HepG2 (cell line): ENCODE results near the gene SLC25A18. TPM values are rescaled to one million over a fixed set of nuclear protein-coding genes. Genes with fewer than 3 reads are reported as not detected.

ENCODE experiments used
- ARNT ChIP-seq: fragments of 450-650 bp; IDR thresholded peaks from 2 replicates; pipeline ENCODE4 v1.6.1; 2017
- HNRNPL ChIP-seq: fragments of 200-400 bp; formaldehyde crosslinking; IDR thresholded peaks from 2 replicates; pipeline ENCODE4 v1.6.1; 2017; ENCODE audit warnings: mild to moderate bottlenecking, low read depth, low read length
- NCOA2 ChIP-seq: sonication (generic); formaldehyde crosslinking; IDR thresholded peaks from 2 replicates; pipeline ENCODE4 v1.8.0; 2022; ENCODE audit warnings: inconsistent platforms
- RARG ChIP-seq: sonication (generic); formaldehyde crosslinking; IDR thresholded peaks from 2 replicates; pipeline ENCODE4 v1.4.0; 2020; ENCODE audit warnings: low read depth, mild to moderate bottlenecking, missing genetic modification reagents
- RORA ChIP-seq: sonication (generic); formaldehyde crosslinking; IDR thresholded peaks from 2 replicates; pipeline ENCODE4 v1.5.0; 2020; ENCODE audit warnings: mild to moderate bottlenecking, missing genetic modification reagents, moderate library complexity
- SMARCC2 ChIP-seq: fragments of 450-650 bp; IDR thresholded peaks from 2 replicates; pipeline ENCODE4 v1.6.1; 2017; ENCODE audit warnings: antibody characterized with exemption, mild to moderate bottlenecking
- TBP ChIP-seq: sonication (generic); formaldehyde crosslinking; IDR thresholded peaks from 2 replicates; pipeline ENCODE4 v1.5.0; 2020; ENCODE audit warnings: missing genetic modification reagents
- YEATS4 ChIP-seq: sonication (generic); formaldehyde crosslinking; IDR thresholded peaks from 2 replicates; pipeline ENCODE4 v1.4.0; 2020; ENCODE audit warnings: missing genetic modification reagents, borderline replicate concordance
- ZBTB40 ChIP-seq, 2 experiments: fragments of 450-650 bp in 1 of 2; sonication (generic) in 1 of 2; formaldehyde crosslinking in 1 of 2; IDR thresholded peaks; 2 replicates each; pipeline versions ENCODE4 v1.6.1 to v1.8.0; 2016 to 2022; ENCODE audit warnings: antibody characterized with exemption in 1 of 2, mild to moderate bottlenecking in 1 of 2, missing genetic modification reagents in 1 of 2
- ZNF253 ChIP-seq: sonication (generic); formaldehyde crosslinking; IDR thresholded peaks from 2 replicates; pipeline ENCODE4 v1.8.0; 2022; ENCODE audit warnings: mild to moderate bottlenecking, missing genetic modification reagents, borderline replicate concordance
- ZNF557 ChIP-seq: sonication (generic); formaldehyde crosslinking; IDR thresholded peaks from 2 replicates; pipeline ENCODE4 v1.4.0; 2020; ENCODE audit warnings: missing genetic modification reagents
- ZNF597 ChIP-seq: sonication (generic); formaldehyde crosslinking; IDR thresholded peaks from 2 replicates; pipeline ENCODE4 v1.5.0; 2020; ENCODE audit warnings: missing genetic modification reagents
- ZNF703 ChIP-seq: sonication (generic); formaldehyde crosslinking; IDR thresholded peaks from 2 replicates; pipeline ENCODE4 v1.5.1; 2020; ENCODE audit warnings: missing genetic modification reagents, mild to moderate bottlenecking, moderate library complexity, borderline replicate concordance
- ZNF737 ChIP-seq: sonication (generic); formaldehyde crosslinking; IDR thresholded peaks from 2 replicates; pipeline ENCODE4 v1.5.0; 2020; ENCODE audit warnings: missing genetic modification reagents, mild to moderate bottlenecking, borderline replicate concordance
- ZSCAN22 ChIP-seq: sonication (generic); formaldehyde crosslinking; IDR thresholded peaks from 2 replicates; pipeline ENCODE4 v1.4.0; 2020; ENCODE audit warnings: mild to moderate bottlenecking, missing genetic modification reagents
- ZSCAN29 ChIP-seq: sonication (generic); formaldehyde crosslinking; conservative IDR thresholded peaks from 2 replicates; pipeline ENCODE4 v1.4.0; 2020; ENCODE audit warnings: mild to moderate bottlenecking, missing genetic modification reagents
- polyA plus RNA-seq, 8 experiments: library from polyadenylated mRNA; depleted of rRNA in 3 of 8; stranded (reverse) in 7 of 8; unstranded in 1 of 8; fragments of >200 nt; fragmentation: Illumina TruSeq in 4 of 8; extraction: Trizol in 4 of 8; gene quantifications; 2 replicates each; pipeline versions ENCODE4 v1.2.1 to v1.2.3, GENCODE V29; 2011 to 2016; ENCODE audit warnings: low read depth in 4 of 8, missing spikeins in 1 of 8, mixed read lengths in 1 of 8; ENCODE audit not compliant: insufficient read depth in 1 of 8
- total RNA-seq, 5 experiments: library from RNA; depleted of rRNA; stranded (reverse); fragments of >200 nt; fragmentation: Illumina TruSeq; extraction: Trizol; gene quantifications; 2 replicates each; pipeline ENCODE4 v1.2.3, GENCODE V29; 2016; ENCODE audit warnings: low read depth in 1 of 5
- TF ChIP-seq, protein P1 (sequence below): sonication (generic); formaldehyde crosslinking; IDR thresholded peaks from 2 replicates; pipeline ENCODE4 v1.8.0; 2022; ENCODE audit warnings: mild to moderate bottlenecking, missing genetic modification reagents, moderate library complexity

Gene SLC25A18
- total and polyA plus RNA-seq, 2 of the 13 experiments (the other 11 are each of a cell fraction or from before 2014, with no cell fraction given) = 0.28 to 0.75 TPM

- TF ChIP-seq ZBTB40 (IDR thresholded peaks at IDR 0.05) (no peak), ZBTB40 (CRISPR knock-in tag; IDR thresholded peaks at IDR 0.05) (peak; percentile 48), ARNT (no peak), RORA (CRISPR knock-in tag) (no peak), ZNF253 (CRISPR knock-in tag) (0 out of 2 replicates have a peak, but pooled peaks have one; percentile 66), YEATS4 (CRISPR knock-in tag) (peak; percentile 70), ZSCAN29 (CRISPR knock-in tag) (peak; percentile 95), ZNF597 (no peak), HNRNPL (peak; percentile 57; the same call in 1 of the 2 replicates), NCOA2 (CRISPR knock-in tag) (0 out of 2 replicates have a peak, but pooled peaks have one; percentile 21), SMARCC2 (no peak), ZNF737 (CRISPR knock-in tag) (no peak), ZSCAN22 (CRISPR knock-in tag) (no peak), ZNF557 (no peak), TBP (no peak), ZNF703 (CRISPR knock-in tag) (0 out of 2 replicates have a peak, but pooled peaks have one; percentile 71), RARG (CRISPR knock-in tag) (no peak)
- TF ChIP-seq, protein P1, sequence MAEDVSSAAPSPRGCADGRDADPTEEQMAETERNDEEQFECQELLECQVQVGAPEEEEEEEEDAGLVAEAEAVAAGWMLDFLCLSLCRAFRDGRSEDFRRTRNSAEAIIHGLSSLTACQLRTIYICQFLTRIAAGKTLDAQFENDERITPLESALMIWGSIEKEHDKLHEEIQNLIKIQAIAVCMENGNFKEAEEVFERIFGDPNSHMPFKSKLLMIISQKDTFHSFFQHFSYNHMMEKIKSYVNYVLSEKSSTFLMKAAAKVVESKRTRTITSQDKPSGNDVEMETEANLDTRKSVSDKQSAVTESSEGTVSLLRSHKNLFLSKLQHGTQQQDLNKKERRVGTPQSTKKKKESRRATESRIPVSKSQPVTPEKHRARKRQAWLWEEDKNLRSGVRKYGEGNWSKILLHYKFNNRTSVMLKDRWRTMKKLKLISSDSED = peak; percentile 72; the same call in 1 of the 2 replicates
Measured at GRCh38 chr22:17638432-17639246, 75.3 kb downstream of the SLC25A18 start, which contains the start of gene BCL2L13 (continued).
